Esophagus squamous epithelium (tissue), 5 donors: Measurements from ENCODE around the gene ZC3HAV1L. TPM values are rescaled to one million over a fixed set of nuclear protein-coding genes. Genes with fewer than 3 reads are reported as not detected.

Source experiments
- DNase-seq: peaks from one replicate; lab custom pipeline; 2025; lab: John Stamatoyannopoulos, UW
- H3K27ac ChIP-seq, 4 donors: fragments of 200-600 bp; sonication (generic); one replicate each; pipeline ENCODE4 v1.5.1; 2016 to 2019; ENCODE audit warnings: mild to moderate bottlenecking in 1 of 4
- H3K27me3 ChIP-seq, 4 donors: fragments of 200-600 bp; sonication (generic); 1 replicate in 3 of 4; 2 replicates in 1 of 4; pipeline versions ENCODE4 v1.5.1 to v1.6.0; 2017 to 2021; ENCODE audit warnings: antibody characterized with exemption in 1 of 4
- H3K36me3 ChIP-seq, 3 donors: fragments of 200-600 bp; sonication (generic); one replicate each; pipeline ENCODE4 v1.5.1; 2016 to 2019
- H3K4me1 ChIP-seq, 3 donors: fragments of 200-600 bp; sonication (generic); one replicate each; pipeline ENCODE4 v1.5.1; 2017 to 2019
- H3K4me3 ChIP-seq, 4 donors: fragments of 200-600 bp; sonication (generic); 1 replicate in 3 of 4; 2 replicates in 1 of 4; pipeline ENCODE4 v1.5.1; 2016 to 2019; ENCODE audit warnings: mild to moderate bottlenecking in 2 of 4, moderate library complexity in 1 of 4
- H3K9me3 ChIP-seq, 3 donors: fragments of 200-600 bp; sonication (generic); one replicate each; pipeline ENCODE4 v1.5.1; 2016 to 2019
- POLR2A ChIP-seq, 4 donors: fragments of 450-650 bp; IDR thresholded peaks; one replicate each; pipeline ENCODE4 v1.6.1; 2017; ENCODE audit warnings: antibody characterized with exemption in 4 of 4, mild to moderate bottlenecking in 4 of 4, moderate library complexity in 3 of 4
- WGBS, 2 donors: methylation state at CpG; one replicate each; pipeline ENCODE4 v1.1.5; 2018; 5-methylcytosine and 5-hydroxymethylcytosine counted together
- intact Hi-C: fragments of 100-400 bp; cut with DNase I; formaldehyde crosslinking; loops from one replicate; pipeline ENCODE4 v1.15.0; 2022
- total RNA-seq, 4 donors: library from RNA; depleted of rRNA; stranded (reverse); fragments of >200 nt; gene quantifications; one replicate each; pipeline ENCODE4 v1.1.0, GENCODE V29; 2016
- TF ChIP-seq, protein P1 (sequence below), 6 experiments: fragments of 450-650 bp in 4 of 6; fragments of 200-600 bp in 2 of 6; sonication (generic) in 2 of 6; IDR thresholded peaks; one replicate each; pipeline ENCODE4 v1.5.1; 2016 to 2019; ENCODE audit warnings: antibody characterized with exemption in 6 of 6, mild to moderate bottlenecking in 4 of 6, moderate library complexity in 4 of 6
- donor health status: DM: yes; HTN: yes; CAD: no.

ZC3HAV1L gene
- total RNA-seq, 4 donors from 2014 or later, result 12.5 to 24.0 (median 14.9) TPM

DNA sequence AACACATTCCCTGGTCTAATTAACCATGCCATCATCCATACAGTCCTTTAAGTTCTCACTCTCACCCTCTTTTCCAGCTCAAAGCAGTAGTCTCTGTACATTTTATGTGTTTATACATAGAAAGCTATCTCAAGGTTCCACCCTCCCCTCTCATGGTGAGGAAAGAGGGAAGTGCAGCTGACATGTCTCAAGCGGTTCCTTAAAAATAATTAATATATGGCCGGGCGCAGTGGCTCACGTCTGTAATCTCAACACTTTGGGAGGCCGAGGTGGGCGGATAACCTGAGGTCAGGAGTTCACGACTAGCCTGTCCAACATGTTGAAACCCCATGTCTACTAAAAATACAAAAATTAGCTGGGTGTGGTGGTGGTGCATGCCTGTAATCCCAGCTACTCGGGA is 37.0 kb upstream of the ZC3HAV1L start:
- 73 to 84% methylated on average over 8 of the region's 8 CpGs for WGBS, 2 donors
- H3K27ac ChIP-seq, result no peak overlapping the region
- H3K4me3 ChIP-seq, result no peak overlapping the region

DNA sequence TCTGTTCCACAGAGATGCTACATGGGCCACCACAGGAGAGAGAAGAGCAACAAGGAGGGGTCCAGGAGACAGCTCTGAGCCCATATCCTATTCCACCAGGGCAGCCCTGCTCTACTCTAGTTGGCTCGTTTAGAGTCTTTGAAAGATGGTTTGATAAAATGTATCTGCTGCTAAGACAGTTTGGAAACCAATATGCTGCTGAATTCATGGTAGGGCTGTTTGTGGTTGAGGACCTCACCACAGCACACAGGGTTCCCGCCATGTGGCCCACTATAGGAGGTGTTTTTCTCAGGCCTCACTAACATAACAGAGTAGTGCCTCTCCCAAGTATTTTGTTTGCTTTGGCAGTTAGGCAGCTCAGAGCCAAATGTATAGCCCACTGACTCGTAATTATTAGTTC is 35.8 kb upstream of the ZC3HAV1L start:
- Histone ChIP-seq H3K27me3 (no peaks in the 10 kb centered on the region), H3K9me3 (no peaks in the 10 kb centered on the region), H3K4me3 (no peak overlapping the region), H3K36me3 (peaks cover 17 to 94% (median 33%) of the 10 kb centered on the region in 3 donors), H3K27ac (no peak overlapping the region), H3K4me1 (peaks cover 0 to 15% (median 0%) of the 10 kb centered on the region in 3 donors)
- no peak for DNase-seq
- TF ChIP-seq, protein P1, sequence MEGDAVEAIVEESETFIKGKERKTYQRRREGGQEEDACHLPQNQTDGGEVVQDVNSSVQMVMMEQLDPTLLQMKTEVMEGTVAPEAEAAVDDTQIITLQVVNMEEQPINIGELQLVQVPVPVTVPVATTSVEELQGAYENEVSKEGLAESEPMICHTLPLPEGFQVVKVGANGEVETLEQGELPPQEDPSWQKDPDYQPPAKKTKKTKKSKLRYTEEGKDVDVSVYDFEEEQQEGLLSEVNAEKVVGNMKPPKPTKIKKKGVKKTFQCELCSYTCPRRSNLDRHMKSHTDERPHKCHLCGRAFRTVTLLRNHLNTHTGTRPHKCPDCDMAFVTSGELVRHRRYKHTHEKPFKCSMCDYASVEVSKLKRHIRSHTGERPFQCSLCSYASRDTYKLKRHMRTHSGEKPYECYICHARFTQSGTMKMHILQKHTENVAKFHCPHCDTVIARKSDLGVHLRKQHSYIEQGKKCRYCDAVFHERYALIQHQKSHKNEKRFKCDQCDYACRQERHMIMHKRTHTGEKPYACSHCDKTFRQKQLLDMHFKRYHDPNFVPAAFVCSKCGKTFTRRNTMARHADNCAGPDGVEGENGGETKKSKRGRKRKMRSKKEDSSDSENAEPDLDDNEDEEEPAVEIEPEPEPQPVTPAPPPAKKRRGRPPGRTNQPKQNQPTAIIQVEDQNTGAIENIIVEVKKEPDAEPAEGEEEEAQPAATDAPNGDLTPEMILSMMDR (IDR thresholded peaks at IDR 0.05), result no peak
- no peak for TF ChIP-seq POLR2A (IDR thresholded peaks at IDR 0.05)
- intact Hi-C loops, result loop anchor here (10.0 kb wide), 1 partner anchor 187 kb away; no protein-coding TSS in a partner anchor
- 76 to 90% methylated on average over 3 of the region's 3 CpGs for WGBS, 2 donors

More for the DNA sequence above, 37.0 kb upstream of the ZC3HAV1L start:
- Histone ChIP-seq H3K27me3 (no peaks in the 10 kb centered on the region), H3K36me3 (peaks cover 24 to 94% (median 40%) of the 10 kb centered on the region in 3 donors), H3K9me3 (no peaks in the 10 kb centered on the region), H3K4me1 (peaks cover 0 to 15% (median 0%) of the 10 kb centered on the region in 3 donors)
- intact Hi-C loops, result loop anchor here (10.0 kb wide), 1 partner anchor 188 kb away; no protein-coding TSS in a partner anchor
- DNase-seq, result no peak
- no peak for TF ChIP-seq POLR2A (IDR thresholded peaks at IDR 0.05)
- TF ChIP-seq, protein P1 (IDR thresholded peaks at IDR 0.05), result no peak

DNA sequence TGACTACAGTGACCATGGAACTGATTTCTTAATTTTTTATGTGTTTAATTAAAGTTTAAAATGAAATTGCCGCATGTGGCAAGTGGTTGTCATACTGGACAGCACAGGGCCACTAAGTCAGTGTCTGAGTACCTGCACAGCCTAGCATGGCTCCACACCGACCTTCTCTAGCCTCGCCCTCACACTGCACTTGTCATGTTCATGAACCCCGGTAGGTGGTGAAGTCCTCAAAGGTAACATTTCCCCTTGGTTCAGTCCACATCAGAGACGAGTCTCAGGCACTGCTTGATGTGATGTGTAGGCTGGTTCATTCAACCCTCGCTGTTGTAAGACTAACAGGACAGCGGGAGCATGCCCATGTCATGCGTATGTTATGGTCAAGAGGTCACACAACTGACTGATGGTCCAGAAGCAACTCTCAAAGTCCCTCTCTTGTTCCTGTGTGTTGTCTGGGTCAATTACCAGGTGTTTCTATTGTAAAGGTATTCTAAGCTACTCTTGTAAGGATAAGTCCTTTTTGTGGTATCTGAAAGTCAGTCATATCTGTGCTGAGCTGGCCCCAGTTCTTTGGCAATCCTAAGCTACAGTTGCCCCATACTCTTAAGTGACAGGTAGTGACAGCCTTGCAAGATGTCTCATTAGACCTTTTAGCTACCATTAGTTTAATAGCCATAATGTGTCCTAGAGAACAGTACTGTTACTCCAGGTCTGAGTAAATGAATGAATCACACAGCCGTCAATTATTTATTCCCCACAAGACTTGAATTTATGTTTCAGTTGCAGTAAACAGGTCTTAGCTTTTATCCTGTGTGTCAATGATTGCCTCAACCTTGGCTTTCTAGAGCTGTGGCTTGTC is 32.9 kb upstream of the ZC3HAV1L start:
- peaks cover 0 to 11% (median 0%) of the 10 kb centered on the region in 3 donors for H3K4me1 ChIP-seq
- intact Hi-C loops, result no loop called here
- peaks cover 24 to 100% (median 46%) of the 10 kb centered on the region in 3 donors for H3K36me3 ChIP-seq
- no peaks in the 10 kb centered on the region for H3K9me3 ChIP-seq
- no peak overlapping the region for H3K27ac ChIP-seq
- TF ChIP-seq, protein P1 (IDR thresholded peaks at IDR 0.05), result no peak
- no peak for TF ChIP-seq POLR2A (IDR thresholded peaks at IDR 0.05)
- no peaks in the 10 kb centered on the region for H3K27me3 ChIP-seq
- WGBS, 2 donors, result 93 to 94% methylated on average over 4 to 8 of the region's 9 CpGs
- H3K4me3 ChIP-seq, result no peak overlapping the region
- no peak for DNase-seq

GRCh38 chr7:139066315-139066714 is 30.5 kb upstream of the ZC3HAV1L start:
- no peak overlapping the region for H3K4me3 ChIP-seq
- no peaks in the 10 kb centered on the region for H3K4me1 ChIP-seq
- peaks cover 9 to 100% (median 31%) of the 10 kb centered on the region in 3 donors for H3K36me3 ChIP-seq
- H3K27ac ChIP-seq, result no peak overlapping the region
- intact Hi-C loops, result no loop called here
- no peaks in the 10 kb centered on the region for H3K9me3 ChIP-seq
- no peak for DNase-seq
- TF ChIP-seq POLR2A (IDR thresholded peaks at IDR 0.05), result no peak
- TF ChIP-seq, protein P1 (IDR thresholded peaks at IDR 0.05), result no peak
- no peaks in the 10 kb centered on the region for H3K27me3 ChIP-seq
- WGBS, 2 donors, result 79 to 92% methylated on average over 7 of the region's 9 CpGs

- H3K36me3 ChIP-seq, result peaks cover 9 to 100% (median 31%) of the 10 kb centered on the region in 3 donors
- WGBS, 2 donors, result 72 to 74% methylated on average over 11 of the region's 11 CpGs
Observed at GRCh38 chr7:139065323-139065722, 29.5 kb upstream of the ZC3HAV1L start.

More at GRCh38 chr7:139065323-139065722, 29.5 kb upstream of the ZC3HAV1L start:
- H3K27ac ChIP-seq, result no peak overlapping the region
- intact Hi-C loops, result no loop called here
- DNase-seq, result no peak
- H3K4me3 ChIP-seq, result no peak overlapping the region
- no peaks in the 10 kb centered on the region for H3K27me3 ChIP-seq
- TF ChIP-seq POLR2A (IDR thresholded peaks at IDR 0.05), result no peak
- no peaks in the 10 kb centered on the region for H3K4me1 ChIP-seq
- no peaks in the 10 kb centered on the region for H3K9me3 ChIP-seq
